GM19043 (cell line): ENCODE data around the gene FAM3D.

Experiments
- ATAC-seq: cut with Tn5 transposase; IDR thresholded peaks from one replicate; pipeline ENCODE4 v1.9.1; 2021; ENCODE audit warnings: low read depth; ENCODE audit not compliant: unreplicated experiment

The FAM3D gene

GRCh38 chr3:58629629-58630028 is 36.9 kb downstream of the FAM3D start:
- no peak for ATAC-seq

GRCh38 chr3:58628823-58629562 is 37.6 kb downstream of the FAM3D start:
- ATAC-seq: no peak

DNA sequence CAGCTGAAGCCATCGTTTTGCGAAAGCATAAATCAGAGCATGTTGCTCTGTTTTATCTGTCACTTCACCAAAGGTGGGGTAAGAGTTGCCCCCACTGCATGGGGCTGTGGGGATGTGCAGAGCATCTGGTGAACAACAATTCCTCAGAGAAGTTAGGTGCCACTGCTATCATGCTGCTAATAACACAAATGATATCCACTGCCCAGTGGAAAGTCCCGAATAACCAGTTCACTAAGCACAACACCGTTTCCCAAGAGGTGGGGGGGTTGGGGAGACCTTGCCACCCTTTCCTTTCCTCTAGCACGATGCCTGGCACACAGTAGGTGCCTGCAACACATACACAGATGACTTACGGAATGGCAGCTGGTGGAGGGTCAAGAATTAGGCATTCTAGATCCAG is 38.6 kb downstream of the FAM3D start:
- ATAC-seq: no peak

DNA sequence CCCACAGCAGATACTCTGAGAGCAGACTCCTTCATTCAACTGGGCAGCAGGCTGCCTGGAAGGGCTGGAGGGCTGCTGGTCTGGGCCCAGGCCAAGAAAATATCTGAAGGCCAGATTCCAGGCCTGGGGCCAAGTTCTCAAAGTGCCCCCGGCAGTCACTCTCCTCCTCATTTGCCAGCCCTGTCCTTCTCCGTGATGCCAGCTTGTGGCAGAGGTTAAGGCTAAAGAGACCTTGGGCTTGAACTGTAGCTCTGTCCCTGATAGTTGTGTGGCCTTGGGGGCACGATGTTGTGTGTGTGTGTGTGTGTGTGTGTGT is 39.0 kb downstream of the FAM3D start:
- ATAC-seq: no peak

GRCh38 chr3:58626841-58627569 is 39.6 kb downstream of the FAM3D start:
- no peak for ATAC-seq

- no peak for ATAC-seq
Observed at GRCh38 chr3:58625196-58625824, 41.3 kb downstream of the FAM3D start.

- ATAC-seq: no peak
Observed at GRCh38 chr3:58624550-58624949, 42.0 kb downstream of the FAM3D start.

DNA sequence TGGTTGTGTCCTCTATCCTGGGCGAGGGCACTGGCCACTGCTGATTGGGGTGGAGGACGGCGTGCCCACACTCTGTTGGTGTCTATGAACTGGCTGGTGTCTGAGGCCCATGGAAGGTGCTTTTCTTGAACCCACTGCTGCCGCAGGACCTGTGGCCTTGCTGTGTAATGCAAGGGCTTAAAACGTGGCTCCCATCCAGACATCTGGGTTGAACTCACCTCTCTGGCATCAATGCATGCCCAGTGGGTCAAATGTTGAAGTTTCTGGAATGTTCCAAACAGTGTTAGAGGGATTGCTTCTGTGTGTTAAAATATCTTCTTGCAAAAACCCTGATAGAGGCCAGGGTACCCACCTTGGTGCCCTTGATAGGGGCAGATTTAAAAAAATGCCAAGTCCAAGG is 42.6 kb downstream of the FAM3D start:
- no peak for ATAC-seq

- no peak for ATAC-seq
Observed at GRCh38 chr3:58623478-58623877, 43.1 kb downstream of the FAM3D start.

- no peak for ATAC-seq
Observed at GRCh38 chr3:58622892-58623291, 43.7 kb downstream of the FAM3D start.

GRCh38 chr3:58622436-58622835 is 44.1 kb downstream of the FAM3D start:
- no peak for ATAC-seq

GRCh38 chr3:58621086-58621830 is 45.3 kb downstream of the FAM3D start:
- no peak for ATAC-seq

- ATAC-seq: no peak
Observed at GRCh38 chr3:58620421-58620820, 46.2 kb downstream of the FAM3D start.

DNA sequence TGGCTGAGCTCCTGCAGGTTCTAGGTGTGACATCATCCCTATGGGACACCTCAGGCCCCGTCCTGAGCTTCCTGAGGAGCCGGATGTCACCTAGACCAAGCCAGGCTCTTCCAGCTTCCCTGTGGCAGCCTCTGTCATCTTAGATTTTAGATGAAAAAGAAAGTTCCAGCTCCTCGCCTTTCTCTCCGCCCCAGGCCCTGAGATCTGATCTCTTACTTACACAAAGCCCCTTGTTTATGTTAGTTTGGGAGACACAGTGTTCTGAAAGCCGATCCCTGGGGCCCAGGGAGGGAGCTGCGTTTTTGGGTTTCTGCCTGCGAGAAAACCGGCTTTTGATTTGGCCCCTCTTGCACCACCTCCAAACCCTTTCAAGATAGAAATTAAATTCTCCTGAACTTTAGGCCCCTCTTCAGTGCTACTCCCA is 49.2 kb downstream of the FAM3D start:
- ATAC-seq: no peak

- ATAC-seq: no peak
Observed at GRCh38 chr3:58613236-58614132, 53.1 kb downstream of the FAM3D start.

DNA sequence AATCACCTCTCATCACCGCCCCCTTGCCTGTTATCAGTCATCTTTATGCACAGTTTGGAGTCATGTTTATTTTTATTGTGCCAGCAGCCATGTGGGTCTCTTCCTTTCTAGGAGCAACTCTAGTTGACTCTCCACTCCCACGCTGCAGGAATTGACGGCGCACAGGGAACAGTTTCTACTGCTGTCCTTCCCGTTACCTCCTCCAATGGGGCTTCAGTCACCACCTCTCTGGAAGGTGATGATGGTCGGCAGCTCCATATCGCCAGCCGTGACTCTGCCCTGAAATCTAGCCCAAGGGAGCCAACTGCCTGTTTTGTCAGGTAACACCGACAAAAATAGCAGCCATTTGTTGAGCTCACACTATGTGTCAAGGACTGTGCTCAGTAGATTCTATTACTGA is 53.7 kb downstream of the FAM3D start:
- no peak for ATAC-seq

- ATAC-seq: no peak
Observed at GRCh38 chr3:58609990-58610389, 56.6 kb downstream of the FAM3D start.

DNA sequence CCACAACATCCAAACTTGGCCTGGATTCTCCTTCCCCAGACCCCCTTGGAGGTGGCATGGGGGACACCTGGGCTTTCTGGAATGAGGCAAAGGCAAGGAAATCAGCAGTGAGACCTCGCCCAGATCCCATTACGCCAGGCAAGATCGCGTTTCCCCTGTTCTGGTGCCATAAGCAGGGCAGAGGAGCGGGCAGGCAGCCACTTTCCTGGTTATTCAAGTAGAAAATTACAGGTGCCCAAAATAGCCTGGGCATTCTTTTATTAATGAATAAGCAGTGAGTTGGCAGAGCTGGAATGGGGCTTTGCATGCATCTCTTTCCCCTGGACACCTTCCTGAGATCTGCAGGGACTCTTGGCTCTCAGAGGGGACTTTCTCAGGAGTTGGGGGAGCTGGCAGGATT is 57.9 kb downstream of the FAM3D start:
- no peak for ATAC-seq

GRCh38 chr3:58607816-58608215 is 58.8 kb downstream of the FAM3D start:
- ATAC-seq: no peak

DNA sequence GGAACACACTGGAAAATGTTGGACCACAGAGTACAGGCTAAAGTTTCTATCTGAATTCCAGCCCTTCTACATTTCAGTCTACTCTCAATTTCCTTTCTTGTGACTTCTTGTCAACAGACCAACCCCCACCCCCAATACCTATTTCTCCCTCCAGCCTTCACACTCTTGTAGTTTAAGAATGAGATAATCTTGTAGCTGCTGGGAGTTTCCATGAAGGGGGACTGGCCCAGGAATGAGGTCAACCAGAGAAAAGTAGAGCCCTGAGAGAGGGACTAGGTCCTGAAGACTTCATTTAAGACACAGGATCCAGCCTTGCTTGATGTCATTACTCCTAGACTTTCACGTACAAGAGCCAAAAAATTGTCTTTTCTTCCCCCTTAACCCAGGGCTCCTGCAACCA is 59.9 kb downstream of the FAM3D start:
- ATAC-seq: no peak
